Lower lobe of right lung (tissue), 2 donors: ENCODE data around the gene SOX15. TPM values are rescaled to one million over a fixed set of nuclear protein-coding genes. Genes with fewer than 3 reads are reported as not detected.

Source experiments
- ATAC-seq, 2 donors: fragments of 200-7000 bp; cut with Tn5 transposase; one replicate each; pipeline ENCODE4 v1.9.1; 2020 to 2022; ENCODE audit warnings: mild to moderate bottlenecking in 2 of 2, moderate library complexity in 2 of 2
- DNase-seq: peaks from one replicate; pipeline ENCODE4 v3.0.0-alpha.2; 2020
- H3K27ac ChIP-seq: fragments of 200-600 bp; one replicate; pipeline ENCODE4 v1.8.0; 2022
- H3K27me3 ChIP-seq: fragments of 200-600 bp; one replicate; pipeline ENCODE4 v1.8.0; 2022; ENCODE audit warnings: low read depth
- H3K36me3 ChIP-seq: fragments of 200-600 bp; one replicate; pipeline ENCODE4 v1.8.0; 2022; ENCODE audit warnings: mild to moderate bottlenecking
- H3K4me1 ChIP-seq: fragments of 200-600 bp; one replicate; pipeline ENCODE4 v1.8.0; 2022
- H3K4me3 ChIP-seq: fragments of 200-600 bp; one replicate; pipeline ENCODE4 v1.8.0; 2022; ENCODE audit warnings: mild to moderate bottlenecking
- H3K9me3 ChIP-seq: fragments of 200-600 bp; one replicate; pipeline ENCODE4 v1.8.0; 2022
- CTCF ChIP-seq: fragments of 200-600 bp; IDR thresholded peaks from one replicate; pipeline ENCODE4 v1.8.0; 2022; ENCODE audit warnings: antibody characterized with exemption, mild to moderate bottlenecking
- intact Hi-C: fragments of 100-400 bp; cut with DNase I; formaldehyde crosslinking; loops from one replicate; pipeline ENCODE4 v1.11.0; 2022
- total RNA-seq: library from RNA; stranded (reverse); fragmentation: NEBNext Ultra II Directional; extraction: Animal tissue kit (Norgen Biotek cat#: 25700); gene quantifications from one replicate; pipeline ENCODE4 v1.2.1, GENCODE V29; 2021
- donor health status: DM: no; HTN: yes; CAD: no; lungs with severe emphysema.

The SOX15 gene
- total RNA-seq, 1 donor from 2014 or later, result 0.47 TPM

- ATAC-seq, result no peak
- no peak for TF ChIP-seq CTCF
- H3K9me3 ChIP-seq, result no peaks in the 10 kb centered on the region
- no peak overlapping the region for H3K4me3 ChIP-seq
- H3K27ac ChIP-seq, result no peak overlapping the region
- DNase-seq, result no peak
- H3K36me3 ChIP-seq, result peaks cover 88% of the 10 kb centered on the region
- no peaks in the 10 kb centered on the region for H3K27me3 ChIP-seq
- H3K4me1 ChIP-seq, result peaks cover 14% of the 10 kb centered on the region
- intact Hi-C loops, result no loop called here
Observed at GRCh38 chr17:7593296-7593695, 3.4 kb upstream of the SOX15 start.

GRCh38 chr17:7592422-7593021 is 2.6 kb upstream of the SOX15 start:
- TF ChIP-seq CTCF, result no peak
- intact Hi-C loops, result no loop called here
- no peaks in the 10 kb centered on the region for H3K27me3 ChIP-seq
- no peak overlapping the region for H3K27ac ChIP-seq
- peaks cover 21% of the 10 kb centered on the region for H3K4me1 ChIP-seq
- ATAC-seq, result no peak
- peaks cover 90% of the 10 kb centered on the region for H3K36me3 ChIP-seq
- no peak overlapping the region for H3K4me3 ChIP-seq
- DNase-seq, result no peak
- no peaks in the 10 kb centered on the region for H3K9me3 ChIP-seq

GRCh38 chr17:7591596-7591995 is 1.7 kb upstream of the SOX15 start:
- Histone ChIP-seq H3K9me3 (no peaks in the 10 kb centered on the region), H3K27ac (no peak overlapping the region), H3K27me3 (no peaks in the 10 kb centered on the region), H3K36me3 (peaks cover 90% of the 10 kb centered on the region), H3K4me1 (peaks cover 21% of the 10 kb centered on the region), H3K4me3 (no peak overlapping the region)
- TF ChIP-seq CTCF, result no peak
- intact Hi-C loops, result no loop called here
- no peak for DNase-seq
- no peak for ATAC-seq

- H3K27me3 ChIP-seq, result no peaks in the 10 kb centered on the region
Observed at GRCh38 chr17:7590743-7591142, 849 bp upstream of the SOX15 start.

GRCh38 chr17:7589204-7589868 is 558 bp downstream of the SOX15 start:
- DNase-seq, result peak; percentile 90
- Histone ChIP-seq H3K27me3 (no peaks in the 10 kb centered on the region), H3K27ac (peak overlapping the region; percentile 49), H3K9me3 (no peaks in the 10 kb centered on the region), H3K4me3 (peak overlapping the region; percentile 40), H3K4me1 (peaks cover 30% of the 10 kb centered on the region), H3K36me3 (peaks cover 70% of the 10 kb centered on the region)
- peak; percentile 85 for TF ChIP-seq CTCF
- peak; percentile 85 to 87 for ATAC-seq
- intact Hi-C loops, result no loop called here

More at GRCh38 chr17:7590743-7591142, 849 bp upstream of the SOX15 start:
- H3K4me1 ChIP-seq, result peaks cover 21% of the 10 kb centered on the region
- H3K36me3 ChIP-seq, result peaks cover 84% of the 10 kb centered on the region
- no peak overlapping the region for H3K4me3 ChIP-seq
- H3K27ac ChIP-seq, result no peak overlapping the region
- intact Hi-C loops, result no loop called here
- ATAC-seq, result no peak
- no peak for TF ChIP-seq CTCF
- H3K9me3 ChIP-seq, result no peaks in the 10 kb centered on the region
- no peak for DNase-seq
